ENCODE measurements around the gene SLC35F4.

The SLC35F4 gene

DNA sequence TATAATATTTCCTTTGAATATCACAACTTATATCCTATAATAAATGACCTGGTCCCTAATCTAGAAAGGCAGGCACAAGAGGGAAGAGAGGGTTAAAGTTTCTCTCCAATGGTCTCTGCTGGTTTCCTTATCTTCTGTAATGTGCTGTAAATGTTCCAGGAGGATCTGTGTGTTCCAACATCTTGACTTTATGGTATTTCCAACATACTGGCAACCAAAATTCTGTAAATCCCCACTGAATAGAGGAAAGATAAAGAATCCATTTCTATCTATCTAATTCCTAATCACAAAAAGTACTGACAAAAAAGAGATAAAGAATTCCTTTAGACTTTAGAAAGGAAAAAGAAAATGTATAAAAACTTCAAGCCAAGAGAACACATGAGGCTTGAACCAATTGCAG is 225.9 kb downstream of the SLC35F4 start:
- Histone ChIP-seq H3K27me3 (replicated peaks; ENCODE audit: control insufficient read depth, insufficient read depth, low read length) (no peaks in the 10 kb centered on the region), H3K4me3 (replicated peaks; ENCODE audit: low read depth, low read length) (no peak overlapping the region), H3K36me3 (ENCODE audit: control insufficient read depth, insufficient read depth, low read length) (no peaks in the 10 kb centered on the region)
- DNase-seq (ENCODE audit: extremely low read depth, insufficient read length): no peak
- TF ChIP-seq CTCF (IDR thresholded peaks at IDR 0.05; ENCODE audit: insufficient read depth, low read length, poor library complexity, severe bottlenecking): no peak

DNA sequence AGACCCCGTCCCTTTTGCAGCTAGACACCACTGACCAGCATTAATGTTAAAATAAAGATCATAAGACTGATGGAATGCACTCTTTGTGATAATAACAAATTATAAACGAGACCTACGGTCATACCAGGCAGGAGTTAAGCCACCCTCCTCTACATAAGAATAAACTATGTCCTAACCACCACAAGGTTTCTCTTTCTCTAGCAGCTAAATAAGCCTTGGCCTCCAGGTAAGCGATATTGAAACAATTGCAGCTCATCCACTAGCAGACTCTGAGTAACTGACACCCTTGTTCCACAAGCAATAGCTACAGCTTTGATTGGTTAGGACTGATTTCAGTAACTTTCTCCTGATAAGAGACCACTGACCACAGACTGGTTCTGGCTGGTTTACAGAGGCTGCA is 228.0 kb downstream of the SLC35F4 start:
- TF ChIP-seq CTCF (IDR thresholded peaks at IDR 0.05; ENCODE audit: insufficient read depth, low read length, poor library complexity, severe bottlenecking): no peak
- Histone ChIP-seq H3K4me3 (replicated peaks; ENCODE audit: low read depth, low read length) (no peak overlapping the region), H3K36me3 (ENCODE audit: control insufficient read depth, insufficient read depth, low read length) (no peaks in the 10 kb centered on the region), H3K27me3 (replicated peaks; ENCODE audit: control insufficient read depth, insufficient read depth, low read length) (no peaks in the 10 kb centered on the region)
- no peak for DNase-seq (ENCODE audit: extremely low read depth, insufficient read length)

DNA sequence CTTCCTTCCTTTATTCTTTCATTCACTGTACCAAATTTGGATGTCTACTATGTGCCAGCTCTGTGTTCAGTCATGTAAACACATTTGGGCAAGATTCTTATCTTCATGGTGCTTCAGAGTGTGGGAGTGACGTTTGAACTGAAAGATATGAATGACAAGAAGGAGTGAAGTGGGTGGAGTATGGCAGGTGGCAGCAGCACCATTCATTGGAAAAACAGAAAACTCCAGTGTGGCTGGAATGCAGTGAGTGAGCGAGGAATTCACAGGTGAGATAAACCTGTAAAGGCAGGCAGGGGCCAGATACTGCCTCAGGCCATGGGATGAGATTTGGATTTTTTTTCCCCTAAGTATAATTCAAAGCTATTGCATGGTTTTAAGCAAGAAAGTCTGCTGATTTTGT is 231.6 kb downstream of the SLC35F4 start:
- TF ChIP-seq CTCF (IDR thresholded peaks at IDR 0.05; ENCODE audit: insufficient read depth, low read length, poor library complexity, severe bottlenecking): no peak
- H3K4me3 ChIP-seq (replicated peaks; ENCODE audit: low read depth, low read length): no peak overlapping the region
- H3K36me3 ChIP-seq (ENCODE audit: control insufficient read depth, insufficient read depth, low read length): no peaks in the 10 kb centered on the region
- no peaks in the 10 kb centered on the region for H3K27me3 ChIP-seq (replicated peaks; ENCODE audit: control insufficient read depth, insufficient read depth, low read length)
- DNase-seq (ENCODE audit: extremely low read depth, insufficient read length): no peak

DNA sequence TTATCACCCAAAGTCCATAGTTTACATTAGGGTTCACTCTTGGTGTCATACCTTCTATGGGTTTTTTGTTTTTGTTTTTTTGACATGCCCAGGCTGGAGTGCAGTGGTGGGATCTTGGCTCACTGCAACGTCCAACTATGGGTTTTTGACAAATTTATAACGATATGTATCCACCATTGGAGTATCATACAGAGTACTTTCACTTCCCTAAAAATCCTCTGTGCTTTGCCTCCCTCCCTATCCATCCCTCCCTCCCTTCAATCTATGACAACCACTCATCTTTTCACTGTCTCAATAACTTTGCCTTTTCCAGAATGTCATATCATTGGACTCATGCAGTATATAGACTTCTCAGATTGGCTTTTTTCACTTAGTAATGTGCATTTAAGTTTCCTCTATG is 233.2 kb downstream of the SLC35F4 start:
- H3K27me3 ChIP-seq (replicated peaks; ENCODE audit: control insufficient read depth, insufficient read depth, low read length): no peaks in the 10 kb centered on the region
- no peak for TF ChIP-seq CTCF (IDR thresholded peaks at IDR 0.05; ENCODE audit: insufficient read depth, low read length, poor library complexity, severe bottlenecking)

DNA sequence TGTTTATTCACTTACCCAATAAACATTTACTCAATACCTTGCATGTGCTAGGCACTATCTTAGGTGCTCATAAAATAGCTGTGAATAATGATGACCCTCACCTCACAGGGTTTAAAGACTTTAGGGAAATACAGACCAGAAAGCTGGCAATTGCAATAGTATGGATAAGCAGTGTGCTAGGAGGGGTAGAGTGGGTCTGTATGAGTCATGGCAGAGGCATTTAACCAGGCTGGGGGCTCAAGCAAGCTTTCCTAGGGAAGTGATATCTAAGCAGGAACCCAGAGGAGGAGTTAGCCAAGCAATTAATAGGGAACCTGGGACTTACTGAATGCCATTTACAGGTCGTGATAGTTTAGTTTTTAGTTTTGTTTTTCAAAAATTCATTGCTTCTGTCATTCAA is 248.4 kb downstream of the SLC35F4 start:
- Histone ChIP-seq H3K36me3 (ENCODE audit: control insufficient read depth, insufficient read depth, low read length) (no peaks in the 10 kb centered on the region), H3K4me3 (replicated peaks; ENCODE audit: low read depth, low read length) (no peak overlapping the region), H3K27me3 (replicated peaks; ENCODE audit: control insufficient read depth, insufficient read depth, low read length) (no peaks in the 10 kb centered on the region)
- DNase-seq (ENCODE audit: extremely low read depth, insufficient read length): no peak
- no peak for TF ChIP-seq CTCF (IDR thresholded peaks at IDR 0.05; ENCODE audit: insufficient read depth, low read length, poor library complexity, severe bottlenecking)

More for the DNA sequence above, 233.2 kb downstream of the SLC35F4 start:
- no peak for DNase-seq (ENCODE audit: extremely low read depth, insufficient read length)
- Histone ChIP-seq H3K4me3 (replicated peaks; ENCODE audit: low read depth, low read length) (no peak overlapping the region), H3K36me3 (ENCODE audit: control insufficient read depth, insufficient read depth, low read length) (no peaks in the 10 kb centered on the region)

DNA sequence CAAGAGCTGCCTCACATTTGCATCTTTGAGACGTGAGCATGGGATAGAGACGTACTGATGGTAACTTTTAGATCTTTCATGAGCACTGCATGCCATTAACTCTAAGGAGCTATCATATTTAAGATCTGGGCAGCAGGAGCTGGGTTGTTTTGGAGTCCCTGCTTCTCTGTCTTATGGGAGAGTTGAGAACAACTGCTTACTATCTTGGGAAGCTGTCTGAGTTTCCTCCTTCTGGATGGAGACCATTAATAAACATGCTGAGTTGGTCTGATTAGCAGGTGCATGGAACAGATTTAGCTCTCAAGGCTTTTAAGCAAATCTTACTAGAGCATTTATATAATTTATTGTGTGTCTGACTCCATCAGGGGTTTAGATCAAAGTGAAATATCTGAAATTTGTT is 252.9 kb downstream of the SLC35F4 start:
- TF ChIP-seq CTCF (IDR thresholded peaks at IDR 0.05; ENCODE audit: insufficient read depth, low read length, poor library complexity, severe bottlenecking): no peak
- no peak for DNase-seq (ENCODE audit: extremely low read depth, insufficient read length)
- H3K27me3 ChIP-seq (replicated peaks; ENCODE audit: control insufficient read depth, insufficient read depth, low read length): no peaks in the 10 kb centered on the region
- no peak overlapping the region for H3K4me3 ChIP-seq (replicated peaks; ENCODE audit: low read depth, low read length)
- H3K36me3 ChIP-seq (ENCODE audit: control insufficient read depth, insufficient read depth, low read length): no peaks in the 10 kb centered on the region
